Stimulated activated CD4-positive, alpha-beta T cell treated with anti-CD3 and anti-CD28 coated beads, Interleukin-12 subunit alpha, Interleukin-12 subunit beta, amount 100 ng/mL, for 4 hours (primary cell): ENCODE data around the gene CNPY4.
"Not testable (repeated sequence)": the region's sequence is repeated elsewhere in the genome, so short reads cannot be mapped to it uniquely, and the experiment has no call there.

Experiments
- DNase-seq: peaks from one replicate; pipeline ENCODE4 v3.0.0-alpha.2; 2020

CNPY4 gene

DNA sequence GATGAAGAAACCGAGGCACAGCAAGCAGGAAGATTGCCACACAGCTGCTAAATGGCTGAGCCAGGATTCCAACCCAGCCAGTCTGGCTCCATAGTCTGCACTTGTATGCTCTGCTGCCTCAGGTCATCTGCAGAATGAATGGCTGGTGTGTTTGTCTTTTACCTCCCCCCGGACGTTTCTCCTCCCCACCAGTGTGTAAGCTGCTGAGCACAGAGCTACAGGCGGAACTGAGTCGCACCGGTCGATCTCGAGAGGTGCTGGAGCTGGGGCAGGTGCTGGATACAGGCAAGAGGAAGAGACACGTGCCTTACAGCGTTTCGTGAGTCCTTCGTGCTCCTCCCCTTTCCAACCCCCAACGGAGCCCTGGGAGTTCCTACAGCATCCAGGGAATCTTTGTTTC is 2.6 kb downstream of the CNPY4 start:
- no peak for DNase-seq

DNA sequence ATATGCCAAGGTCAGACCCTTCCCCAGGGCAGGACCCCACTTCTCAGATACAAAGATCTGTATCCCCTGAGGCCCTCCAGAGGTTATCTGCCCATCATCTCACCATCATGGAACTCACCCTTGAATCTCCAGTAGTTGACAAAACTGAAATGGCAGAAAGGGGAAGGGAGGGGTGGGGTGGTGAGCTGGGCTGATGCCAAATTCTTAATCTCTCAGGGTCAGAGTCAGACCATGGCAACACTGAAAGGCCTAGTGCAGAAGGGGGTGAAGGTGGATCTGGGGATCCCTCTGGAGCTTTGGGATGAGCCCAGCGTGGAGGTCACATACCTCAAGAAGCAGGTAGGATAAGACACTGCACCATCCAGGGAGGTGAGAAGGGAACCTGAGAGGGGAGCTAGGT is 3.1 kb downstream of the CNPY4 start:
- DNase-seq = no peak

- no peak for DNase-seq
Observed at GRCh38 chr7:100124301-100125230, 5.1 kb downstream of the CNPY4 start.

DNA sequence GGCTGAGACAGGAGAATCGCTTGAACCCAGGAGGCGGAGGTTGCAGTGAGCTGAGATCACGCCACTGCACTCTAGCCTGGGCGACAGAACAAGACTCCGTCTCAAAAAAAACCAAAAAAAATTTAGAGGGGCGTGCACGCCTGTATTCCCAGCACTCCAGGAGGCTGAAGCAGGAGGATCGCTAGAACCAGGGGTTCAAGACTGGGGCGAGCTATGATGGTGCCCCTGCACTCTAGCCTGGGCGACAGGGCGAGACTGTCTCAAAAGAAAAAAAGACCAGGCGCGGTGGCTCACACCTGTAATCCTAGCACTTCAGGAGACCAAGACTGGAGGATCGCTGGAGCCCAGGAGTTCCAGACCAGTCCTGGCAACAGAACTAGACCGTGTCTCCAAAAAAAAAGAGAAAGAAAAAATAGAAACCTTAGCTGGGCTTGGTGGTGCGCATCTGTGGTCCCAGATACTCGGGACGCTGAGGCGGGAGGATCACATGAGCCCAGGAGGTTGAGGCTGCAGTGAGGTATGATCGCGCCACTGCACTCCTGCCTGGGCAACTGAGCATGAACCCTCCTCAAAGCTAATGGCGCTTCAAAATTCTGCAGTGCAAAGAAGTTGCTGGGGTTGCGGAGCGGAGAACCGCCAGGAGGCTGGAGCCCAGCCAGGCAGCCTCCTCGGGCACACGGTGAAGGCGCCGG is 7.0 kb downstream of the CNPY4 start:
- DNase-seq = peak; percentile 21

GRCh38 chr7:100126931-100127865 is 7.8 kb downstream of the CNPY4 start, which contains the start of gene MBLAC1:
Gene MBLAC1, plus strand, starts transcription at chr7:100126967. Its CDS starts 429 bp downstream, at chr7:100127396.
- DNase-seq = peak; percentile 88

GRCh38 chr7:100127866-100128636 is 8.6 kb downstream of the CNPY4 start:
- peak; percentile 21 for DNase-seq

DNA sequence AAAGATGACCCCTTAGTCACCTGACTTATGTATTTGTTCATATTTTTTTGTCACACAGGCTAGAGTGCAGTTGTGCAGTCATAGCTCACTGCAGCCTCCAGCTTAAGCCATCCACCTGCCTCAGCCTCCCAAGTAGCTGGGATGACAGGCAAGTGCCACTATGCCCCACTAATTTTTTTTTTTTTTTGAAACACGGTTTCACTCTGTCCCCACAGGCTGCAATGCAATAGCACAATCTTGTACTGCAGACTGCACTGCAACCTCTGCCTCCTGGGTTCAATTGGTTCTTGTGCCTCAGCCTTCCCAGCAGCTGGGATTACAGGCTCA is 9.2 kb downstream of the CNPY4 start:
- no peak for DNase-seq

DNA sequence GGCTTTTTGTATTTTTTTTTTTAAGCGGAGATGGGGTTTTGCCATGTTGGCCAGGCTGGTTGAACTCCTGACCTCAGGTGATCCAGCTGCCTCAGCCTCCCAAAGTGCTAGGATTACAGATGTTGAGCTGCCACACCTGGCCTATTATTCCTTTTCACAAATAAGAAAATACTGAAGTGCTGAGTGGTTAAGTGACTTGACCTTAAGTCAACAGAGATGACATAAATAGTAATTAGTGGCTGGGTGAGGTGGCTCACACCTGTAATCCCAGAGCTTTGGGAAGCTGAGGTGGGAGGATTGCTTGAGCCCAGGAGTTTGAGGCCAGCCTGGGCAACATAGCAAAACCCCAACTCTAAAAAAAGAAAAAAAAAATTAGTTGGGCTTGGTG is 10.8 kb downstream of the CNPY4 start:
- not testable (repeated sequence) for DNase-seq

DNA sequence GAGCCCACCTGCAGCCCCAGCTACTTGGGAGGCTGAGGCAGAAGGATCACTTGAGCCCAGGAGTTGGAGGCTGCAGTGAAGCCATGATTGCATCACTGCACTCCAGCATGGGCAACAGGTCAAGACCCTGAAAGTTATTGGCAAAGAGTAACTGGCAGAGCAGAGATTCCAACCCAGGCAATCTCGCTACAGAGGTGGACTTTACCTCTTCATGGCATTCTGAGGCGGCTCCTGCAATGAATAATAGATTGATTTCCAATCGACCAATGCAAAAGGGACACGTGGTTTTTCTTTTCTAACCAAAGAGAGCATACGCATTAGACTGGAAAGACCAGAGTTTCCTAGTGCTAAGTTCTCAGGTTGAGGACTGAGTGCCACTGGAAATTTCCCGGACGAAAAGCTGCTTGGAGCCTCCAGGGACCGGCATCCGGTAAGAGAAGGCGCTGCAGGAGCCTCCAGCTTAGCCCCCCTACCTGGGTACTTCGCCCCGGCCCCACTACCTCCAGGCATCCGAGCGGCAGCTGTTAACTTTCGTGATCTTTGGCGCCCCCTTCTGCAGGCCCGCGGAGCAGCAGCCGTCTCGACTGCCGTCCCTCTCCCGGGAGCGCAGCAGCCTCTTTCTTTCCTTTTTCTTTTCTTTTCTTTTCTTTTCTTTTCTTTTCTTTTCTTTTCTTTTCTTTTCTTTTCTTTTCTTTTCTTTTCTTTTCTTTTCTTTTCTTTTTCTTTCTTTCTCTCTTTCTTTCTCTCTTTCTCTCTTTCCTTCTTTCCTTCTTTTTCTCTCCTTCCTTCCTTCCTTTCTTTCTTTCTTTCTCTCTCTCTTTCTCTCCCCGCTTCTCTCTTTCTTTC is 11.4 kb downstream of the CNPY4 start:
- peak; percentile 81 for DNase-seq

DNA sequence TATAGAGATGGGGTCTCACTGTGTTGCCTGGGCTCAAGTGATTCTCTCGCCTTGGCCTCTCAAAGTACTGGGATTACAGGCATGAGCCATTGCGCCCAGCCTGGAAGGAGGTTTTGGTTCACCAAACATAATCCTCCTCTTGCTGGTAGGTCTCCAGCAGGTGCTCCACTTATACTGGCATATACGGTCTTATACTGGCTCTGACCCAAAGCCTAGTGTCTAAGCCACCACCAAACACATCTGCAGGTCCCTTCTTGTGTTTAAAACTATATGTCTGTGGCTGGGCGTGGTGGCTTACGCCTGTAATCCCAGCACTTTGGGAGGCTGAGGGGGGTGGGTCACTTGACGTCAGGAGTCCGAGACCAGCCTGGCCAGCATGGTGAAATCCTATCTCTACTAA is 12.7 kb downstream of the CNPY4 start:
- no peak for DNase-seq

GRCh38 chr7:100132697-100133151 is 13.3 kb downstream of the CNPY4 start:
- DNase-seq = peak; percentile 57

DNA sequence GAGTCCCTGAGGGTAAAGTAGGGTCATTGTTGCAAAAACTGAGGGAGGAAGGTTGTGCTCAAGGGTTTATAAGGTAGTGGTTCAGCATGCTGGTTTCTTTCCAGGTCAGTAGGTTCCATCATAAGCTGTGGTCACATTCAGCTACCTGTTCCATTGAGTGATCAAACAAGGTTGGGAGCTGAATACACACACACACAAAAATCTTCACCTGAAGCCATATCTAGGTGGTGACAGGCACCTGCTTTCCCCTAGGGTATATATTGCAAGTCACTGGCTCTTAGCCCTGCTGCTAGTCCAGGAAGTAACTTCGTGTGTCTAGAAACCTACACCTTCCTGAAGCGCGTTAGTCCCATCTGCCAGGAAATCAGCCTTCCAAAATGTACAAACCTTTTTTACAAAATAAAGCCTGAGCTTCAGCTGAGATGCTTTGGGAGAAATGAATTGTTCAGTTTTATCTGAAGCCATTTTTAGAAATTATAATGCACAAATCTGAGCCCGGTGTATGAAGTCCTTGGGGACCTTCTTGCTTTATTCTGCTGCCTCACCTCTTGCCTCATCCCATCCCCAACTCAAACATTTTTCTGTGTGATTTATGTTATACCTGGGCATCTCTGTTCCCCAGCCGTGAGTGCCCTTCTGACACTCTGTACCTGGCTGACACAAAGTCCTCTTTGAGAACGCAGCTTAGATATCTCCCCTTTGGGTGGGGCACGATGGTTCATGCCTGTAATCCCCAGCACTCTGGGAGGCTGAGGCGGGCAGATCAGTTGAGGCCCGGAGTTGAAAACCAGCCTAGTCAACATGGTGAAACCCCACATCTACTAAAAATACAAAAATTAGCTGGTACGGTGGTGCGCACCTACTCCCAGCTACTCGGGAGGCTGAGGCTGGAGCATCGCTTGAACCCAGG is 18.7 kb downstream of the CNPY4 start:
- DNase-seq = no peak

DNA sequence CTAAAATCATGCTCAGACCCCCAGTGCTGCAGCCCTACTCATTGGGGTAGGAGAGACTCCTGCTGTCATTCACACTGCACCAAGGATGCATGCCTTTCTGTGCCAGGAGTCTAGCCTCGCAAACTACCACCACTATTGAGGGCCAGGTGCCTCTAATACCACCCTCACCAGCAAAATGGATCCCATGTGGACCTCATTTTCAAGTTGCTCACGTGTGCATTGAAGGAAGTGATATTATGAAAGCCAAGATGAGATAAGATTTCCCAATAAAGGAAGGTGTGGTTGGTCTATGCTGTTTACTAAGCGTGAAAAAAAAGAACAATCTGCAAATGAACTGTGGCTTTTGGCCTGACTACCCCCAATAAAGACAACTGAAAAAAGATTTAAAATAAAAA is 22.1 kb downstream of the CNPY4 start:
- DNase-seq = no peak

- DNase-seq = no peak
Observed at GRCh38 chr7:100142461-100142860, 23.0 kb downstream of the CNPY4 start.

DNA sequence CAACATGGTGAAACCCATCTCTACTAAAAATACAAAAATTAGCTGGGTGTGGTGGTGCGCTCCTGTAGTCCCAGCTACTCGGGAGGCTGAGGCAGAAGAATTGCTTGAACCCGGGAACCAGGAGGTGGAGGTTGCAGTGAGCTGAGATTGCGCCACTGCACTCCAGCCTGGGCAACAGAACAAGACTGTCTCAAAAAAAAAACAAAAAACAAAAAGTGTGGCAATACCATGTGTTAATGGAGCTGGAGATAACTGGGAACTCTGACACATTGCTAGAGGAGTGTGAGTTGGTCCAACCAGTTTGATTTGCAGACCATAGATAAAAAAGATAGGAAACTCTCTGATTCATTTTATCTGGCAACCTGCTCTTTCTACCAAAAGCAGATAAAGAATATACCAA is 26.9 kb downstream of the CNPY4 start:
- DNase-seq = not testable (repeated sequence)

GRCh38 chr7:100147278-100147677 is 27.8 kb downstream of the CNPY4 start:
- DNase-seq = no peak

- no peak for DNase-seq
Observed at GRCh38 chr7:100148225-100148558, 28.8 kb downstream of the CNPY4 start.

DNA sequence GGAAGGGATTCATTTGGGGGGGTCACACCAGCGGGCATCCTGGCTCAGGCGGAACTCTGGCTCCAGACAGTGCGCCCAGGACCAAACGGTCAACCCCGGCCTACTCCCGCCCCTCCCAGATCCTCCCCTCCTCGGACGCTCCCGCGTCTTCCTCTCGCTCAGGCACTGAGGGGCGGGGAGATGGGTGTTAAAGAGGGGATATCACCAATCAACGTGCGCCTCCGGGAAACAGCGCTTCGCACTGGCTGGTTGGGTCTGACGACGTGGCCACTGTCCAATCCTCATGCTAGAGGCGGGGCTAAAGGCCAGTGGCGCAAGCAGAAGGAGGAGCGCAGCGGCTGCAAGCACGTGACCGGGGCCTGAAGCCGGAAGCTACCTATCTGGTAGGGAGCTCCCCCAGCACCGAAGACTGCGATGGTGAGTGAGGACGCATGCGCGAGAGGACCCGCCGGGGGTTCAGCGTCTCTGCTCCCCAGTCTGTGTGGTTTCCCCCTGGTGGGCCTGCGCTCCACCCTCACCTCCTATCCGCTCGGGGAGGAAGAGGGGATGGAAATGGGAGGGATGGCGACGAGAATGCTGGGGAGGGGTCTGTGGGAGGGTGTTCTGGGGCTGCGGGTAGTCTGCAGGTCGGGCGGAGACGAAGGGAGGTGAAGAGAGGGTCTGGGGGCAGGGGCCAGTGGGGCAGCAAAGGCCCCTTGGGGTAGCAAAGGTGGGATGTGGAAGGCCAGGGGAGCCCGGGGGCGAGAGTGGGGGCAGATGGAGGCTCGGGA is 29.3 kb downstream of the CNPY4 start, which contains the start of gene LAMTOR4:
Gene LAMTOR4, plus strand, starts transcription at position 360 of the 770 bp plus-strand sequence. Its CDS starts 55 bp downstream, at position 415.
- peak; percentile 92 for DNase-seq

DNA sequence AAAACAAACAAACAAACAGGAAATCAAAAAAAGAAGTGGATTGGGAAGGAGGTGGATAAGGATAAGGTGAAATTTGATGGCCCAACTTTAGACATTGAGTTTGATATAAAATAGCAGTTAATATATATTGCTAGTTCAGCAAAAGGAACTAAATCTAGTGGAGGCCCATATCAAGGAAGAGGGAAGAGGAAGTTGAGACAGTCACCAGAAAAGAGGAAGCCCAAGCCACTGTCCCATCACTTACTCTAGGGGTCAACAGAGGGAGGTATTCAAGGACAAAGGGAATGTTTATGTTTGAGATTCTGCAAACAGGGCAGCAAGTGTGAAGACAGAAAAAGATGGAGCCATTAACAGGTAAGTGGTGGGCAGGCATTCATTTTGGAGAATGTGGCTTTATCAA is 33.0 kb downstream of the CNPY4 start:
- DNase-seq = no peak
